GM12872 (cell line): ENCODE data around the gene TUBG1.

Experiments
- CTCF ChIP-seq: IDR thresholded peaks from 3 replicates; pipeline ENCODE4 v1.5.1; 2011; ENCODE audit warnings: low read depth, mild to moderate bottlenecking, low read length, moderate library complexity; ENCODE audit not compliant: insufficient read depth

TUBG1 gene

GRCh38 chr17:42660692-42661345 lies 51.3 kb downstream of the TUBG1 start:
- no peak for TF ChIP-seq CTCF
